HUES48 (cell line): ENCODE data around the gene C18orf54.

Experiments used
- H3K27ac ChIP-seq: one replicate; pipeline ENCODE4 v1.7.0; 2013; ENCODE audit warnings: low read depth, low read length, inconsistent platforms
- H3K27me3 ChIP-seq: 2 replicates; pipeline ENCODE4 v1.6.1; 2013; ENCODE audit warnings: mild to moderate bottlenecking, low read length; ENCODE audit not compliant: control insufficient read depth, insufficient read depth
- H3K36me3 ChIP-seq: 2 replicates; pipeline ENCODE4 v1.6.1; 2013; ENCODE audit warnings: low read length; ENCODE audit not compliant: control insufficient read depth, insufficient read depth
- H3K4me1 ChIP-seq: 2 replicates; pipeline ENCODE4 v1.6.1; 2013; ENCODE audit warnings: mild to moderate bottlenecking, low read length; ENCODE audit not compliant: control insufficient read depth, insufficient read depth
- H3K4me3 ChIP-seq: 2 replicates; pipeline ENCODE4 v1.5.1; 2013; ENCODE audit warnings: mild to moderate bottlenecking, low read depth, low read length
- H3K9ac ChIP-seq: 2 replicates; pipeline ENCODE4 v1.6.1; 2013; ENCODE audit warnings: mild to moderate bottlenecking, low read depth, low read length, moderate library complexity
- H3K9me3 ChIP-seq: 2 replicates; pipeline ENCODE4 v1.6.1; 2013; ENCODE audit warnings: low read length; ENCODE audit not compliant: control insufficient read depth, insufficient read depth

C18orf54 gene

GRCh38 chr18:54423831-54424230 lies 66.1 kb downstream of the C18orf54 start:
- Histone ChIP-seq H3K27ac (no peak overlapping the region), H3K9ac (no peak overlapping the region)

GRCh38 chr18:54426085-54426665 lies 68.5 kb downstream of the C18orf54 start:
- Histone ChIP-seq H3K9ac (no peak overlapping the region), H3K36me3 (no peaks in the 10 kb centered on the region), H3K4me3 (no peak overlapping the region), H3K4me1 (no peaks in the 10 kb centered on the region), H3K27me3 (no peaks in the 10 kb centered on the region), H3K27ac (no peak overlapping the region), H3K9me3 (no peaks in the 10 kb centered on the region)

More at GRCh38 chr18:54423831-54424230, 66.1 kb downstream of the C18orf54 start:
- Histone ChIP-seq H3K36me3 (no peaks in the 10 kb centered on the region), H3K27me3 (no peaks in the 10 kb centered on the region), H3K9me3 (no peaks in the 10 kb centered on the region), H3K4me1 (no peaks in the 10 kb centered on the region), H3K4me3 (no peak overlapping the region)
